Keratinocyte (primary cell): Measurements from ENCODE around the gene ZNF33A. TPM values are rescaled to one million over a fixed set of nuclear protein-coding genes. Genes with fewer than 3 reads are reported as not detected.

Source experiments
- DNase-seq: peaks from one replicate; pipeline ENCODE4 v3.0.0-alpha.2; 2011; ENCODE audit warnings: low read depth, missing footprints, low spot score
- FAIRE-seq: peaks from 2 replicates; lab custom pipeline; 2011; peaks lifted over from hg19 to GRCh38; lab: Jason Lieb, UNC
- H2AFZ ChIP-seq: 2 replicates; pipeline ENCODE4 v1.6.0; 2012; ENCODE audit warnings: low read length, control low read depth, inconsistent platforms; ENCODE audit not compliant: control insufficient read depth
- H3K27ac ChIP-seq: 2 replicates; pipeline ENCODE4 v1.5.1; 2011; ENCODE audit warnings: low read length; ENCODE audit not compliant: control insufficient read depth, insufficient read depth
- H3K27me3 ChIP-seq: 3 replicates; pipeline ENCODE4 v1.6.0; 2011; ENCODE audit warnings: low read length; ENCODE audit not compliant: control insufficient read depth, insufficient read depth; ENCODE audit errors: extremely low read depth
- H3K36me3 ChIP-seq, 2 experiments: 2 replicates in 1 of 2; 3 replicates in 1 of 2; pipeline ENCODE4 v1.5.1; 2011; ENCODE audit warnings: low read length in 2 of 2, mild to moderate bottlenecking in 1 of 2; ENCODE audit not compliant: control insufficient read depth in 2 of 2, insufficient read depth in 2 of 2; ENCODE audit errors: extremely low read depth in 1 of 2
- H3K4me1 ChIP-seq: 3 replicates; pipeline ENCODE4 v1.5.1; 2011; ENCODE audit warnings: low read length; ENCODE audit not compliant: control insufficient read depth, insufficient read depth; ENCODE audit errors: extremely low read depth
- H3K4me2 ChIP-seq: 3 replicates; pipeline ENCODE4 v1.6.0; 2011; ENCODE audit warnings: low read depth, low read length; ENCODE audit not compliant: control insufficient read depth, insufficient read depth; ENCODE audit errors: extremely low read depth
- H3K4me3 ChIP-seq, 3 experiments: fragments of 200-600 bp in 1 of 3; sonication (generic) in 1 of 3; 2 replicates in 2 of 3; 3 replicates in 1 of 3; pipeline ENCODE4 v1.5.1; 2011 to 2016; ENCODE audit warnings: low read length in 3 of 3, mild to moderate bottlenecking in 3 of 3, control low read depth in 2 of 3, inconsistent platforms in 1 of 3, low read depth in 1 of 3, mixed read lengths in 1 of 3, mixed run types in 1 of 3, moderate library complexity in 1 of 3; ENCODE audit not compliant: control insufficient read depth in 2 of 3, insufficient read depth in 2 of 3; ENCODE audit errors: extremely low read depth in 1 of 3
- H3K79me2 ChIP-seq: 2 replicates; pipeline ENCODE4 v1.6.0; 2012; ENCODE audit warnings: low read length; ENCODE audit not compliant: control insufficient read depth, insufficient read depth
- H3K9ac ChIP-seq: 3 replicates; pipeline ENCODE4 v1.6.0; 2011; ENCODE audit warnings: low read length; ENCODE audit not compliant: control insufficient read depth, insufficient read depth; ENCODE audit errors: extremely low read depth
- H3K9me1 ChIP-seq: 3 replicates; pipeline ENCODE4 v1.6.0; 2011; ENCODE audit warnings: low read length; ENCODE audit not compliant: control insufficient read depth, insufficient read depth; ENCODE audit errors: extremely low read depth
- H3K9me3 ChIP-seq: 2 replicates; pipeline ENCODE4 v1.5.1; 2012; ENCODE audit warnings: low read depth, low read length; ENCODE audit not compliant: control insufficient read depth
- H4K20me1 ChIP-seq: 3 replicates; pipeline ENCODE4 v1.6.0; 2011; ENCODE audit warnings: low read length; ENCODE audit not compliant: control insufficient read depth, insufficient read depth; ENCODE audit errors: extremely low read depth
- EZH2 ChIP-seq: IDR thresholded peaks from one replicate; pipeline ENCODE4 v1.6.1; 2012; ENCODE audit warnings: inconsistent platforms, mild to moderate bottlenecking, low read length, moderate library complexity
- dilution Hi-C: fragments of 300-500 bp; cut with MboI; formaldehyde crosslinking; loops from one replicate; pipeline ENCODE4 v1.7.0; 2020; ENCODE audit warnings: low sequenced_read_pairs; ENCODE audit not compliant: extremely low pct_ligation_motif_present
- polyA plus RNA-seq, 5 experiments: library from polyadenylated mRNA; depleted of rRNA in 3 of 5; stranded (reverse) in 3 of 5; stranded (forward) in 1 of 5; unstranded in 1 of 5; fragments of >200 nt; gene quantifications; 1 replicate in 1 of 5; 2 replicates in 3 of 5; 3 replicates in 1 of 5; pipeline versions ENCODE4 v1.2.1 to v1.2.3, GENCODE V29; 2011 to 2012; ENCODE audit warnings: missing spikeins in 2 of 5, low read depth in 1 of 5, low replicate concordance in 1 of 5
- TF ChIP-seq, protein P1 (sequence below), 3 experiments: IDR thresholded peaks in 1 of 3; conservative IDR thresholded peaks in 1 of 3; optimal IDR thresholded peaks in 1 of 3; 2 replicates in 2 of 3; 3 replicates in 1 of 3; pipeline versions ENCODE3 to v1.5.1; 2011; ENCODE audit warnings: low read length in 3 of 3, mild to moderate bottlenecking in 3 of 3, moderate library complexity in 2 of 3, control low read depth in 1 of 3, inconsistent platforms in 1 of 3; ENCODE audit not compliant: insufficient read depth in 2 of 3; ENCODE audit errors: extremely low read depth in 1 of 3

ZNF33A gene
- polyA plus RNA-seq, 1 donor (not counting 4 experiments of a cell fraction or from before 2014, with no cell fraction given), result 14.3 TPM

DNA sequence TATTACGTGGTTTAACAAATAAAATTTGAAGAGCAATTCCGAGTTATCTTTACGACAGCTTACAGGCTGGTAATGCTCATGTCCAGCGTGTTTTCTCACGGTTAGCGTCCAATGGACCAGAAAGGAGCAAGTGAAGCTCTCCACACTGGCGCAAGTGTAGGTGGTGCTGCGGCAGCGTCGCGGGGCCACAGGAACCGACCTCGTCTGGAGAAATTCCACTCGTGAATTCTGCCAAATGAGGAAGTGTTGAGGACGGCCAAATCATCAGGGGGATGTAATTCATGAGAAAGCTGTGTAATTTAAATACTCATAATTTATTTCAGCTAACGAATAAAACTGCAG, 83.3 kb downstream of the ZNF33A start:
- DNase-seq (no peak), FAIRE-seq (no peak)
- Histone ChIP-seq H3K4me1 (no peaks in the 10 kb centered on the region), H3K4me3 (peak overlapping the region; percentile 73 to 93 (median 76)), H3K79me2 (peaks cover 13% of the 10 kb centered on the region), H3K9ac (peak overlapping the region; percentile 22), H3K36me3 (peaks cover 2 to 3% of the 10 kb centered on the region in 2 experiments), H3K27me3 (no peaks in the 10 kb centered on the region), H4K20me1 (no peaks in the 10 kb centered on the region), H2AFZ (peak overlapping the region; percentile 95), H3K9me1 (no peaks in the 10 kb centered on the region), H3K9me3 (no peaks in the 10 kb centered on the region), H3K27ac (no peak overlapping the region), H3K4me2 (peak overlapping the region; percentile 90)
- TF ChIP-seq, protein P1, sequence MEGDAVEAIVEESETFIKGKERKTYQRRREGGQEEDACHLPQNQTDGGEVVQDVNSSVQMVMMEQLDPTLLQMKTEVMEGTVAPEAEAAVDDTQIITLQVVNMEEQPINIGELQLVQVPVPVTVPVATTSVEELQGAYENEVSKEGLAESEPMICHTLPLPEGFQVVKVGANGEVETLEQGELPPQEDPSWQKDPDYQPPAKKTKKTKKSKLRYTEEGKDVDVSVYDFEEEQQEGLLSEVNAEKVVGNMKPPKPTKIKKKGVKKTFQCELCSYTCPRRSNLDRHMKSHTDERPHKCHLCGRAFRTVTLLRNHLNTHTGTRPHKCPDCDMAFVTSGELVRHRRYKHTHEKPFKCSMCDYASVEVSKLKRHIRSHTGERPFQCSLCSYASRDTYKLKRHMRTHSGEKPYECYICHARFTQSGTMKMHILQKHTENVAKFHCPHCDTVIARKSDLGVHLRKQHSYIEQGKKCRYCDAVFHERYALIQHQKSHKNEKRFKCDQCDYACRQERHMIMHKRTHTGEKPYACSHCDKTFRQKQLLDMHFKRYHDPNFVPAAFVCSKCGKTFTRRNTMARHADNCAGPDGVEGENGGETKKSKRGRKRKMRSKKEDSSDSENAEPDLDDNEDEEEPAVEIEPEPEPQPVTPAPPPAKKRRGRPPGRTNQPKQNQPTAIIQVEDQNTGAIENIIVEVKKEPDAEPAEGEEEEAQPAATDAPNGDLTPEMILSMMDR (optimal IDR thresholded peaks at IDR 0.05 in 1 of 3, IDR thresholded peaks at IDR 0.05 in 1 of 3, conservative IDR thresholded peaks at IDR 0.05 in 1 of 3; ENCODE audit: extremely low read depth in 1 of 3, insufficient read depth in 2 of 3, low read length in 3 of 3), result no peak
- TF ChIP-seq EZH2, result no peak
- dilution Hi-C loops, result no loop called here

DNA sequence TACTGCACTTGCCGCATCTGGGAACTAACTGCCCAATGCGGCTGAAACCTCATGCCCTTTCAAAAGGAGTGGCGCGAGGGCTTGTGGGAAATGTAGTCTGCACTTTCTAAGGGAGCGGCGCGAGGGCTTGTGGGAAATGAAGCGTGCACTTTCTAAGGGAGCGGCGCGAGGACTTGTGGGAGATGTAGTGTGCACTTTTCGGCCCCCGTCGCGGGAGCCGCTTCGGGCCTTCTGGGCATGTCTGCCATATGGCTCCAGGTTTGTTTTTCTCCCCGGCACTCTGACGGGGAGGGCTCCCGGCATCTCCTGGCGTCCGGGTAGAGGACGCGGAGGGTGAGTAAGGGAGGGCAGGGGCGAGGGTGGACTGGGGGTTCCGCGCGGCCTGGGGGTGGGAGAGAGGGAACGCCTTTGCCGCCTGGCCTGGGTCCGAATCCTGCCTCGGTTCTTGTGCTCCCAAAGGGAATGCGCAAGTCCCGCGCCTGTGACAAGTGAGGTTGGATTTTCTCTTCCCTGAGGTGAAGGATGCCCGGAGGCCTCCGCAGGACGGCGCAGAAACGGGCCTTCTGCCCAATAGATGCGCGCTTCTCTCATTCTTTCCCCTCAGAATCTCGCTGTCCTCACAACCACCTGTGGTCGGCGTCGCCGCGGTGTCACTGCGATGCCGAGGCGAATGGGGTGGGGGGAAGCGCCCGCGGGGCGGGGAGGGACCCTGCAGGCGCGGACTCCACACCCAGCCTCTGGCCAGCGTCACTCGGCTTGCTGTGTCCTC, 83.9 kb downstream of the ZNF33A start, which contains the start of gene ZNF37A:
ZNF37A (plus strand) TSS at position 180 of the 769 bp plus-strand sequence. CDS start 2,281 bp downstream, outside the sequence.
- peak within 1 kb of the TSS; percentile 67 for H3K27ac ChIP-seq
- TF ChIP-seq, protein P1 (optimal IDR thresholded peaks at IDR 0.05 in 1 of 3, IDR thresholded peaks at IDR 0.05 in 1 of 3, conservative IDR thresholded peaks at IDR 0.05 in 1 of 3; ENCODE audit: extremely low read depth in 1 of 3, insufficient read depth in 2 of 3, low read length in 3 of 3), result no peak
- TF ChIP-seq EZH2, result no peak
- H3K36me3 ChIP-seq, result peaks cover 2 to 3% of the 10 kb centered on the region in 2 experiments
- H3K79me2 ChIP-seq, result peaks cover 13% of the 10 kb centered on the region
- peak within 1 kb of the TSS; percentile 90 for H3K4me2 ChIP-seq
- peak within 1 kb of the TSS; percentile 78 for H3K9ac ChIP-seq
- no peaks in the 10 kb centered on the region for H3K9me1 ChIP-seq
- H3K4me3 ChIP-seq, result peak within 1 kb of the TSS; percentile 73 to 93 (median 76)
- dilution Hi-C loops, result no loop called here
- no peaks in the 10 kb centered on the region for H3K27me3 ChIP-seq
- H3K9me3 ChIP-seq, result no peaks in the 10 kb centered on the region
- peak; percentile 81 for FAIRE-seq
- no peaks in the 10 kb centered on the region for H3K4me1 ChIP-seq
- peak within 1 kb of the TSS; percentile 95 for H2AFZ ChIP-seq
- no peaks in the 10 kb centered on the region for H4K20me1 ChIP-seq
- DNase-seq, result peak; percentile 73
